ENCODE data around the gene MLPH.
"Not testable (repeated sequence)": the region's sequence is repeated elsewhere in the genome, so short reads cannot be mapped to it uniquely, and the experiment has no call there.

The MLPH gene

DNA sequence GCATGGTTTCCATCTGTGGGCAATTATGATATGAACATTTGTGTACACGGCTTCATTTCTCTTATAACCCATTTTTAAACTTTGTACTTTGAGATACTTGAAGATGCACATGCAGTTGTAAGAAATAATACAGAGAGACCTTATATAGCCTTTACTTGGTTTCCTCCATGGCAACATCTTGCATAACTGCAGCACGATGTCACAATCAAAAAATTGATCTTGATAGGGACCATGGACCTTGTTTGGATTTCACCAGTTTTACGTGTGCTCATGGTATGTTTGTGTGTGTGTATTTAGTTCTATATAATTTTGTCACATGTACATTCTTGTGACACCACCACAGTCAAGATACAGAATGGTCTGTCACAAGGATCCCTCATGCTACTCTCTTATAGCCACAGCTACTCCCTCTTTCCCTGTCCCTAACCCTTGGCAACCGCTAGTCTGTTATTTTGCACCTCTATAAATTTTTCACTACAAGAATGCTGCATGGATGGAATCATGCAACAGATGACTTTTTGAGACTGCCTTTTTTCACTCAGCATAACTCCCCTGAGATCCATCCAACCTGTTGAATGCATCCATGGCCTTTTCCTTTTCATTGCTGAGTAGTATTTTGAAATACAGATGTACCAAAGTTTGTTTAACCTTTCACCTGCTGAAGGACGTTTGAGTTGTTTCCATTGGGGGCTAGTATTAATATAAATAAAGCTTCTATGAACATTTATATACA is 19.4 kb upstream of the MLPH start:
- no peak overlapping the region for H3K4me3 ChIP-seq (ENCODE audit: low read length)
- no peak for TF ChIP-seq ZNF274 (IDR thresholded peaks at IDR 0.05; ENCODE audit: low read depth, low read length)

DNA sequence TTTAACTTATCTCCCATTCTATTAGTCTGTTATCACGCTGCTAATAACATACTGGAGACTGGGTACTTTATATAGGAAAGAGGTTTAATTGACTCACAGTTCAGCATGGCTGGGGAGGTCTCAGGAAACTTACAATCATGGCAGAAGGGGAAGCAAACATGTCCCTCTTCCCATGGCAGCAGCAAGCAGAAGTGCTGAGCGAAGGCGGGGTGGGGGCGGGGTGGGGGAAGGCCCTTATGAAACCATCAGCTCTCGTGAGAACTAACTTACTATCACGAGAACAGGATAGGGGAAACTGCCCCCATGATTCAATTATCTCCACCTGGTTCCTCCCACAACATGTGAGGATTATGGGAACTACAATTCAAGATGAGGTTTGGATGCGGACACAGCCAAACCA is 17.6 kb upstream of the MLPH start:
- H3K4me3 ChIP-seq (ENCODE audit: low read length), result not testable (repeated sequence)

DNA sequence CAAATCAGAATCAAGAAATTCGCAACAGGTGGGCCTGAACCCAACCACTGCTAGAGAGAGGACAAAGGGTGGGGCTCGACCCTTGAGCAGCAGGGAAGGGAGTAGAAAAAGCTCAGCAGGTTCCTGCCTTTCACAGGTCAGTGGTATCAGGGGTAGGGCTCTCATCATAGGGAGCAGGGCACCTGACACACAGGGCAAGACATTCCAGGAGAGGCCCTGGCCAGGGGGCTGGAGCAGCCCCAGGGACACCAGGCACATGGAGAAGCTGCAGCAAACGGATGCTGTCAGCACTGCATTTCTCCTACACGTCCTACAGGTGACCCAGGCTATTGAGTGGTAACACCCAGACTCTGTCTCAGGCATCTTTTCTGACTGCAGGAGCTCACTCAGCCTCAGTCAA is 17.2 kb upstream of the MLPH start:
- no peak for TF ChIP-seq ZNF274 (IDR thresholded peaks at IDR 0.05; ENCODE audit: low read depth, low read length)
- H3K4me3 ChIP-seq (ENCODE audit: low read length), result no peak overlapping the region

DNA sequence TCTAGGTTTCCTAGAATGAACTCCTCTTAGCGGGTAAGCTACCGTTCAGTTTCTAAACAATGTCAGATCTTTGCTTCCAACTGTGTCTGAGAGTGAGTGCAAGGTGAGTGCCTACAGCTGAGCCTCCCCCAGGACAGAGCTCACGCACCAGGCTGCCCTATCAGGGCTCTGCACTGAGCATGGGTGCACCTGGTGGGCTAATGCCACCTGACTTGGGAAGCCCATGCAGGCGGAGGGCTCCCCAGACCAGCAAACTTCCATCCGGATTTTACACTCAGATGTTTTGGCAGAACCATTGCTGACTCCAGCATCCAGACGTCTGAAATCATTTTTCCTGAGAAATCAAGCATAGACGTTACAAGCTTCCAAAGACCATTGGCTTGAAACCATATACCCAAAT is 16.1 kb upstream of the MLPH start:
- TF ChIP-seq ZNF274 (IDR thresholded peaks at IDR 0.05; ENCODE audit: low read depth, low read length), result no peak

GRCh38 chr2:237471438-237472186 is 15.4 kb upstream of the MLPH start:
- no peak for TF ChIP-seq ZNF274 (IDR thresholded peaks at IDR 0.05; ENCODE audit: low read depth, low read length)
- no peak overlapping the region for H3K4me3 ChIP-seq (ENCODE audit: low read length)

More for the DNA sequence above, 16.1 kb upstream of the MLPH start:
- no peak overlapping the region for H3K4me3 ChIP-seq (ENCODE audit: low read length)

DNA sequence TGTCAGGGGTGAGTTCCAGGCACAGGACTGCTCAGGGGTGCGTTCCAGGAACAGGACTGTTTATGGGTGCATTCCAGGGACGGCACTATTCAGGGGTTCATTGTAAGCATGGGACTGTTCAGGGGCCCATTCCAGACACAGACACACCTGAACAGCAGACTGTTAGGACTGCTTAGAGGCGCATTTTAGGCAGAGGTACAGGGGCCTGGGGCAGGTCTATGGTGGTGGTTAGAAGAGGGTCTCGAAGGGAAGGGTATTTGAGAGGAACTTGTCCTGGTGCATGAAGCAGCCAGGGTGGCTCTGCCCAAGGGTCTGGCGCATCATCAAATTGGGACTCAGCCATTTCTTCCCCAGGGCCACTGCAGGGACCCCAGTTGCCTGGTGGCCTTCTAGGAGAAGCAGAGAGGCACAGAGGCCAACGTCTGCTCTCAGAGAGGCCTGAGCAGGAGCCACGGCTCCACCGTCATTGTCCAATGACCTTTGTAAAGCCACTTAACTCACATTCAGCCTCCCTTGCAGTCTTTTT is 14.8 kb upstream of the MLPH start:
- no peak for TF ChIP-seq ZNF274 (IDR thresholded peaks at IDR 0.05; ENCODE audit: low read depth, low read length)
- H3K4me3 ChIP-seq (ENCODE audit: low read length), result no peak overlapping the region

DNA sequence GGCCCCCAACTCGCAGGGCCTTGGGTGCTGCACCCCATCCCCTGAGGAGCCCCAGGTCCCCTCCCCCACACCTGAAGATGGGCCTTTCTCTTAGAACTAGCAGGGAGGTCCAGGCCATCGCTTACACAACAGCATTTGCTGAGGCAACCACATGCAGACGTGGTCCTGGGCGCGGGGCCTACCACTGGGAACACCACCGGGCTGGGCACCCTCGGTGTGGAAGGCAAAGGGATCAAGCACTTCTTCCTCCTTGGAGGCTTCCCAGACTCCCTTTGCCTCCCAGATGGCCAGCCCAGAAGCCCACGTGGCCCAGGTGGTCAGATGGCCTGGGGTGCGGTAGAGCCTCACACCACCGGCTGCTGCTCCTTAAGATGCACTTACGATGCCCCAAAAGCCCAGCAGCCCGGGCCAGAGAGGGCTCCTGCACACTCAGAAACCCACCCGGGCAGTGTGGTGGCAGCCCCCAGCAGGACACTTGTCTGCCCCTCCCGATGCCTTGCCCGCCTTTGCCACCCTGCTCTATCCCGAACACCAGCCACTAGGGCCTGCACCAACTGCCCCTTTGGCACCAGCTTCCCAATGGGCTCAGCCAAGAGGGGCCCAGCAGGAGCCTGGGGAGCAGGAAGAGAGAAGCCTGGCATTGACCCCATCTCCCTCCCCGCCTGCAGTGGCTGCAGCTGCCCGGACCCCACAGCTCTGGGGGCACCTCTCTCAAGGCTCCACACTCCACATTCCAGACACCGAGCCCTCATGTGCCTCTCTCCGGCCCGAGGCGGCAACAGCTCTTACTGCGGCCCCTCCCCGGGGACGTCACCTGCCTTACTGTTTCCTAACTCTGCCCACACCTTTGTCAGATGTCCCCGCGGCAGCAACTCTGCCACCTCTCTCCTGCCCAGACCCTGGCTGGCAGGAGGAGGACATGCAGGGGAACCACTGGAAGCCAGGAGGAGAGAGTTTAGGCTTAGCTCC is 13.9 kb upstream of the MLPH start:
- no peak overlapping the region for H3K4me3 ChIP-seq (ENCODE audit: low read length)
- no peak for TF ChIP-seq ZNF274 (IDR thresholded peaks at IDR 0.05; ENCODE audit: low read depth, low read length)

GRCh38 chr2:237473878-237474441 is 13.1 kb upstream of the MLPH start:
- H3K4me3 ChIP-seq (ENCODE audit: low read length), result no peak overlapping the region
- TF ChIP-seq ZNF274 (IDR thresholded peaks at IDR 0.05; ENCODE audit: low read depth, low read length), result no peak

DNA sequence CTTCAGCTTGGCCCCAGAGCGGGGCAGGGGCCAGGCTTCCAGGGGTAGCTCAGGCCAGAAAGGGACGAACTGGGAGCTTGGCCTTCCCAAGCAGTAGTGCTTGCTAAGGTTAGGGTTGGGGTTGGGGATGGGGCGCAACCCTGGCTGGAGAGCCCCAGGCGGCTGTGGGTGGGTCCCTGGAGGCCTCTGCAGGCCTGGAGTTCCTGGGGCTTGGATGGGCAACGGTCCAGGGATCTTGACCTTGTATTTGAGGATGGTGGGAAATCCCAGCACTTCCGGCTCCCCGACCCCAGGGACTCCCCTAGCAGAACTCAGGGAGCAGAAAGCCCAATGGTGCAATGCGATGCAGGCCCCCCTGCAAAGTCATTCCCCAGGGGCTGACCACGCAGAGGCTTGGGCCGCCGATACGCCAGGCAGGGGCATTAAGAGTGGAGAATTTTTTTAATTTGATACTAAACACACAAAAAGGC is 12.6 kb upstream of the MLPH start:
- peak overlapping the region; percentile 73; the same call in 1 of the 2 replicates for H3K4me3 ChIP-seq (ENCODE audit: low read length)
- no peak for TF ChIP-seq ZNF274 (IDR thresholded peaks at IDR 0.05; ENCODE audit: low read depth, low read length)

- peak overlapping the region; percentile 73 for H3K4me3 ChIP-seq (ENCODE audit: low read length)
- no peak for TF ChIP-seq ZNF274 (IDR thresholded peaks at IDR 0.05; ENCODE audit: low read depth, low read length)
These were observed 11.9 kb upstream of the MLPH start for GRCh38 chr2:237474931-237475703.

DNA sequence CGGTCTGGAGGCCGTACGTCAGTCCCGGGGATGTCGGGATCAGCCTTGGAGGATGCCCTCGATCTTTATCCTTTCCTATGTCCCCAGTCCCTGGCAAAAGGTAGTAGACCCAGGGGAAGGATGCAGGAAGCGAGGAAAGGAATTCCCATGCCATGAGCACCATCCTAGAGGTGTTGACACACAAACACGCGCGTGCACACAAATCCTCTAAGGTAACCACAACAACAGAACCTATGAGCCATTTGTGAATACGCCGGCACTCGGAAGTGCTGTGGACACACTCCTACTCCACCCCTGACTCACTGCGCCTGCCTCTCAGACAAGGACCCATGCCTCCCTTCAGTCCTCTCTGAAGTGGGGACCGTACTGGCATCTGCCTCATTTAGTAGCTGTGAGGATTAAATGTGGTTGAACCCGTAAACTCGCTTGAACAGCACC is 11.3 kb upstream of the MLPH start:
- peak overlapping the region; percentile 73; the same call in 1 of the 2 replicates for H3K4me3 ChIP-seq (ENCODE audit: low read length)

GRCh38 chr2:237478095-237478494 is 9.0 kb upstream of the MLPH start:
- no peak overlapping the region for H3K4me3 ChIP-seq (ENCODE audit: low read length)
- TF ChIP-seq ZNF274 (IDR thresholded peaks at IDR 0.05; ENCODE audit: low read depth, low read length), result no peak

More for the DNA sequence above, 11.3 kb upstream of the MLPH start:
- TF ChIP-seq ZNF274 (IDR thresholded peaks at IDR 0.05; ENCODE audit: low read depth, low read length), result no peak

DNA sequence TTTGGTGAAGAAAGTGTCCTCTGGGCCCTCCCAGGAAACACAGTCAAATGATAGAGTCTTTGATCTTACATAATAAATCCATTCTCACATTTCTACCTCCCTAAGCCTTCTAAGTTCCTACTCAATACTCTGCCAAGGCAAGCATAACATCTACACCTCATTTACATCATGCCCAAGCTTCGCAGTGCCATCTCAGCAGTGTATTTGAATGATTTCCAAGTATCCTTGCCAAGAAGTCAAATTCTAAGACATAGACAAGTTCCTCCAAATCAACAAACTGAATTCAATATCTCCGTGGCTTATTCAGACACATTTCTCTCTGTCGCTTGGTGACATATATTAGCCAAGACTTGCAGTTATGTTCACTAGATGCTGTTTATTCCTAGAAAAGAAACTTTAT is 8.1 kb upstream of the MLPH start:
- TF ChIP-seq ZNF274 (IDR thresholded peaks at IDR 0.05; ENCODE audit: low read depth, low read length), result no peak
- no peak overlapping the region for H3K4me3 ChIP-seq (ENCODE audit: low read length)
